ENCODE results near the gene ZNF57. TPM values are rescaled to one million over a fixed set of nuclear protein-coding genes. Genes with fewer than 3 reads are reported as not detected.
"Not testable (repeated sequence)": the region's sequence is repeated elsewhere in the genome, so short reads cannot be mapped to it uniquely, and the experiment has no call there.

The ZNF57 gene
- total RNA-seq, 2 experiments from 2014 or later: 3.1 to 3.7 TPM

- peak overlapping the region; percentile 94 for H3K4me3 Mint-ChIP-seq
- ChIA-PET CTCF (interaction anchor here (0.7 to 4.9 kb wide), 40 partner anchors 7 to 354 kb away, joined by 3 to 52 read pairs (median 5); partner anchors contain the start of genes TLE5, TLE6, ZNF555 and ZNF57), POLR2A (interaction anchor here (0.9 to 2.1 kb wide), 12 partner anchors 13 to 326 kb away, joined by 3 to 10 read pairs (median 4); partner anchors contain the start of genes S1PR4 and ZNF57)
- no peak for DNase-seq
- H3K4me1 Mint-ChIP-seq: peaks cover 43% of the 10 kb centered on the region
- peaks cover 16% of the 10 kb centered on the region for H3K36me3 Mint-ChIP-seq (ENCODE audit: low read depth)
- H3K9me3 Mint-ChIP-seq: no peaks in the 10 kb centered on the region
- no peaks in the 10 kb centered on the region for H3K27me3 Mint-ChIP-seq
- H3K27ac Mint-ChIP-seq: peak overlapping the region; percentile 91
Measured at GRCh38 chr19:2949939-2950285, 49.2 kb downstream of the ZNF57 start.

- peak overlapping the region; percentile 94 for H3K4me3 Mint-ChIP-seq
- ChIA-PET POLR2A (interaction anchor here (0.7 to 2.1 kb wide), 18 partner anchors 12 to 544 kb away, joined by 3 to 10 read pairs (median 4); partner anchors contain the start of genes GADD45B, S1PR4 and ZNF57), CTCF (interaction anchor here (0.6 to 4.9 kb wide), 50 partner anchors 8 to 1686 kb away, joined by 3 to 52 read pairs (median 4); partner anchors contain the start of genes TLE5, TLE6, ZNF555 and ZNF57)
- H3K36me3 Mint-ChIP-seq (ENCODE audit: low read depth): peaks cover 16% of the 10 kb centered on the region
- no peaks in the 10 kb centered on the region for H3K27me3 Mint-ChIP-seq
- DNase-seq: peak; percentile 100
- H3K4me1 Mint-ChIP-seq: peaks cover 37% of the 10 kb centered on the region
- no peaks in the 10 kb centered on the region for H3K9me3 Mint-ChIP-seq
- H3K27ac Mint-ChIP-seq: peak overlapping the region; percentile 91
Measured at GRCh38 chr19:2950286-2951124, 49.8 kb downstream of the ZNF57 start.

- Mint-ChIP-seq H3K4me3 (no peak overlapping the region), H3K36me3 (ENCODE audit: low read depth) (peaks cover 9% of the 10 kb centered on the region), H3K9me3 (no peaks in the 10 kb centered on the region), H3K27ac (no peak overlapping the region), H3K4me1 (peaks cover 30% of the 10 kb centered on the region), H3K27me3 (no peaks in the 10 kb centered on the region)
- ChIA-PET POLR2A (no interaction called here), CTCF (interaction anchor here (0.9 to 4.9 kb wide), 3 partner anchors 9 to 156 kb away, joined by 3 to 52 read pairs (median 5); no protein-coding TSS in a partner anchor)
- DNase-seq: no peak
Measured at GRCh38 chr19:2952953-2953481, 52.3 kb downstream of the ZNF57 start.

- no peaks in the 10 kb centered on the region for H3K9me3 Mint-ChIP-seq
- H3K27ac Mint-ChIP-seq: no peak overlapping the region
- ChIA-PET POLR2A (interaction anchor here (0.6 kb wide), 1 partner anchor 114 kb away, joined by 3 read pairs; no protein-coding TSS in a partner anchor), CTCF (interaction anchor here (3.2 kb wide), 1 partner anchor 147 kb away, joined by 18 read pairs; no protein-coding TSS in a partner anchor)
- H3K4me3 Mint-ChIP-seq: no peak overlapping the region
- no peaks in the 10 kb centered on the region for H3K27me3 Mint-ChIP-seq
- H3K36me3 Mint-ChIP-seq (ENCODE audit: low read depth): no peaks in the 10 kb centered on the region
- peaks cover 7% of the 10 kb centered on the region for H3K4me1 Mint-ChIP-seq
- DNase-seq: no peak
Measured at GRCh38 chr19:2957160-2957559, 56.4 kb downstream of the ZNF57 start.

GRCh38 chr19:2960120-2960519 lies 59.4 kb downstream of the ZNF57 start:
- ChIA-PET POLR2A (no interaction called here), CTCF (interaction anchor here (1.4 to 7.4 kb wide), 3 partner anchors 10 to 149 kb away, joined by 3 to 60 read pairs (median 15); no protein-coding TSS in a partner anchor)
- DNase-seq: no peak
- Mint-ChIP-seq H3K36me3 (ENCODE audit: low read depth) (no peaks in the 10 kb centered on the region), H3K27me3 (no peaks in the 10 kb centered on the region), H3K4me3 (no peak overlapping the region), H3K9me3 (no peaks in the 10 kb centered on the region), H3K4me1 (peaks cover 5% of the 10 kb centered on the region), H3K27ac (no peak overlapping the region)

- Mint-ChIP-seq H3K27ac (no peak overlapping the region), H3K27me3 (no peaks in the 10 kb centered on the region), H3K36me3 (ENCODE audit: low read depth) (no peaks in the 10 kb centered on the region), H3K9me3 (no peaks in the 10 kb centered on the region), H3K4me1 (peaks cover 5% of the 10 kb centered on the region), H3K4me3 (peak overlapping the region; percentile 48)
- peak; percentile 54 for DNase-seq
- POLR2A ChIA-PET: interaction anchor here (1.1 to 1.5 kb wide), 2 partner anchors 11 to 13 kb away, joined by 4 to 7 read pairs; no protein-coding TSS in a partner anchor
- CTCF ChIA-PET: interaction anchor here (0.6 to 7.4 kb wide), 27 partner anchors 9 to 261 kb away, joined by 3 to 60 read pairs (median 4); partner anchors contain the start of gene TLE6
Measured at GRCh38 chr19:2962018-2962670, 61.4 kb downstream of the ZNF57 start.

- no peak for DNase-seq
- Mint-ChIP-seq H3K4me3 (no peak overlapping the region), H3K9me3 (no peaks in the 10 kb centered on the region), H3K27me3 (no peaks in the 10 kb centered on the region), H3K4me1 (peaks cover 5% of the 10 kb centered on the region), H3K36me3 (ENCODE audit: low read depth) (no peaks in the 10 kb centered on the region), H3K27ac (no peak overlapping the region)
- POLR2A ChIA-PET: interaction anchor here (1.1 to 1.5 kb wide), 2 partner anchors 12 kb away, joined by 4 to 7 read pairs; no protein-coding TSS in a partner anchor
- CTCF ChIA-PET: interaction anchor here (0.7 to 7.4 kb wide), 18 partner anchors 10 to 248 kb away, joined by 3 to 60 read pairs (median 4); no protein-coding TSS in a partner anchor
Measured at GRCh38 chr19:2963122-2963521, 62.4 kb downstream of the ZNF57 start.

- H3K36me3 Mint-ChIP-seq (ENCODE audit: low read depth); H3K27me3 Mint-ChIP-seq; H3K4me3 Mint-ChIP-seq; H3K9me3 Mint-ChIP-seq; H3K27ac Mint-ChIP-seq; DNase-seq; H3K4me1 Mint-ChIP-seq: not testable (repeated sequence)
- CTCF ChIA-PET: interaction anchor here (0.6 to 7.4 kb wide), 8 partner anchors 9 to 201 kb away, joined by 3 to 60 read pairs (median 5); no protein-coding TSS in a partner anchor
- POLR2A ChIA-PET: interaction anchor here (1.5 kb wide), 1 partner anchor 13 kb away, joined by 7 read pairs; no protein-coding TSS in a partner anchor
Measured at GRCh38 chr19:2963631-2964030, 62.9 kb downstream of the ZNF57 start.

GRCh38 chr19:2964874-2965273 lies 64.1 kb downstream of the ZNF57 start:
- DNase-seq: no peak
- Mint-ChIP-seq H3K27me3 (no peaks in the 10 kb centered on the region), H3K9me3 (no peaks in the 10 kb centered on the region), H3K4me3 (no peak overlapping the region), H3K4me1 (peaks cover 5% of the 10 kb centered on the region), H3K27ac (no peak overlapping the region), H3K36me3 (ENCODE audit: low read depth) (no peaks in the 10 kb centered on the region)
- ChIA-PET POLR2A (no interaction called here), CTCF (interaction anchor here (0.8 to 7.4 kb wide), 4 partner anchors 10 to 340 kb away, joined by 3 to 60 read pairs (median 3); no protein-coding TSS in a partner anchor)

GRCh38 chr19:2967972-2968371 lies 67.2 kb downstream of the ZNF57 start:
- POLR2A ChIA-PET: no interaction called here
- Mint-ChIP-seq H3K9me3 (no peaks in the 10 kb centered on the region), H3K4me1 (no peaks in the 10 kb centered on the region), H3K27me3 (no peaks in the 10 kb centered on the region), H3K4me3 (no peak overlapping the region), H3K27ac (no peak overlapping the region), H3K36me3 (ENCODE audit: low read depth) (no peaks in the 10 kb centered on the region)
- DNase-seq: no peak
- CTCF ChIA-PET: interaction anchor here (0.6 to 2.5 kb wide), 2 partner anchors 136 to 190 kb away, joined by 3 to 9 read pairs; no protein-coding TSS in a partner anchor
